Right renal cortex interstitium (tissue), 3 donors: ENCODE results near the gene GLOD5. TPM values are rescaled to one million over a fixed set of nuclear protein-coding genes. Genes with fewer than 3 reads are reported as not detected.

Experiments
- DNase-seq, 3 donors: peaks; one replicate each; pipeline ENCODE4 v3.0.0-alpha.2; 2013; ENCODE audit warnings: low read depth in 3 of 3, low spot score in 2 of 3
- polyA plus RNA-seq, 3 donors: library from polyadenylated mRNA; unstranded; fragments of 120-200 nt; gene quantifications; one replicate each; pipeline ENCODE4 v1.2.1, GENCODE V29; 2013; ENCODE audit not compliant: insufficient read length in 3 of 3

GLOD5 gene
- polyA plus RNA-seq, 3 donors: 1.1 to 2.8 (median 1.5) TPM

GRCh38 chrX:48752498-48752897 is 9.0 kb upstream of the GLOD5 start:
- DNase-seq: no peak

DNA sequence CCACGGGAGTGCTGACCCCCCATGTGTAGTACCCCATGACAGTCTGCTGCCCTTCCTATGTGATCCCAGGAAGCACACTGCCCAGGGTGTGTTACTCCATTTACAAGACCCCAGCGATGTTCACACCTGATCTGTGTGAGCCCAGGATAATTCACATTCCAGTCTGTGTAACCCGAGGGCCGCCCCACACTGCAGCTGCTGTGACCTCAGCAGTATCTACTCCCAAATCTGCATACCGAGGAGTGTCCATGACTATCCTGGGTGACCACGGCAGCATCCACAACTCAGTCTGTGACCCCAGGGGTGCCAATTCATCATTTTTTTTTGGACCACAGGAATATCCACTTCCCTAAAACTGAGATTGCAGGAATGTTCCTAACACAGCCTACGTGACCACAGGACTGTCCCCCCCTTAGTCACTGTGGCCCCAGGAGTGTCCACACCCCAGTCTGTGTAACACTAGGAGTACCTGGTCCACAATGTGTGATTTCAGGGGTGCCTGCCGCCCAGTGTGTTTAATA is 7.8 kb upstream of the GLOD5 start:
- no peak for DNase-seq

GRCh38 chrX:48754238-48754637 is 7.3 kb upstream of the GLOD5 start:
- no peak for DNase-seq

GRCh38 chrX:48769230-48769629 is 7.7 kb downstream of the GLOD5 start:
- DNase-seq: no peak

GRCh38 chrX:48770296-48770695 is 8.7 kb downstream of the GLOD5 start:
- no peak for DNase-seq

DNA sequence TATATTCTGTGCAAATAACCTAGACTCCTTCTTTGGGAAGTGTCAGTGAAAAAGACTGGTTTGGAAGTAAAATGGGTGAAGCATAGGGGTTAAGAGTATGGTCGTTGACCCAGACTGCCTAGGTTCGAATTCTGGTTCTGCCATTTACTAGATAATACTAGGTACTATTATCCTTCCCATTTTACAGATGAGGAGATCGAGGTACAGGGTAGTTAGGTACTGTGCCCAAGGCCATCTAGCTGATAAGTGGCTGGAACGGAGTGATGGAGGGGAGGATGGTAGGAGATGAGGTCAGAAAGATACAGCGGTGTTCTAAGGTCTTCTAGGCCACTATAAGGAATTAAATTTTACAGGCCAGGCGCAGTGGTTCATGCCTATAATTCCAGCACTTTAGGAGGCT is 11.1 kb downstream of the GLOD5 start:
- no peak for DNase-seq

GRCh38 chrX:48776818-48777439 is 15.4 kb downstream of the GLOD5 start:
- DNase-seq: no peak

DNA sequence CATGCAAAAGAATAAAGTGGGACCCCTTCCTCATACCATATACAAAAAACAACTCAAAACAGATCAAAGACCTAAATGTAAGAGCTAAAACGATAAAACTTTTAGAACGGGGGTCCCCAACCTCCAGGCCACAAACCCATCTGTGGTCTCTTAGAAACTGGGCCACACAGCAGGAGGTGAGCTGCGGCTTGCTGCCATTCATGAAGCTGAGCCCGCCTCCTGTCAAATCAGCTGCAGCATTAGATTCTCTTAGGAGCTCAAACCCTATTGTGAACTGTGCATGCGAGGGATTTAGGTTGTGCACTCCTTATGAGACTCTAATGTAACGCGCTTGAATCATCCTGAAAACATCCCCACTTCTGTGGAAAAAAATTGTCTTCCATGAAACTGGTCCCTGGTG is 17.9 kb downstream of the GLOD5 start:
- DNase-seq: no peak

DNA sequence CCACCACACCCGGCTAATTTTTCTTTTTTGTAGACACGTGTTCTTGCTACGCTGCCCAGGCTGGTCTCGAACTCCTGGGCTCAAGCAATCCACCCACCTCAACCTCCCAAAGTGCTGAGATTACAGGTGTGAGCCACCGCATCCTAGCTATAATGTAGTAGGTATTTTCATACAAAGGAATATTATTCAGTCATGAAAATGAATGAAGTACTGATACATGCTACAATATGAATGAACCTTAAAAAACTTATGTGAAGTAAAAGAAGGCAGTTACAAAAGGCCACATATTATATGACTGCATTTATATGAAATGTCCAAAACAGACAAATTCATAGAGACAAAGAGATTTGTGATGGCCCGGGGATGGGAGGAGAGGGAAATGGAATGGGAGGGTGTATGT is 20.2 kb downstream of the GLOD5 start:
- no peak for DNase-seq

DNA sequence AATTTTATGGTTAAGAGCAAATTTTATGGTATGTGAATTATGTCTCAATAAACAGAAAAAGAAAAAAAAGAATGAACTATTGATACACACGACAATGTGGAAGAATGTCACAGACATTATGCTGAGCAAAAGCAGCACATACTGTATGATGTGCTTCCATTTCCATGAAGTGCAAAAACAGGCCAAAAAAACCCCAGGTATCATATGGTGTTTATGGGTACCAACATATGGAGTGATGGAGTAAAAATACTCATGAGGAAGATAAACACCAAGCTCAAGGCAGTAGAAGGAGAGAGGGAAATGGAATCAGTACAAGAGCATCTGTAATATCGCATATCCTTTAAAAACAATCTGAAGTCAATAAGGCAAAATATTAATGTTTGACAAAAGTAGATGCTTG is 20.7 kb downstream of the GLOD5 start:
- no peak for DNase-seq

- no peak for DNase-seq
Observed at GRCh38 chrX:48782795-48783194, 21.2 kb downstream of the GLOD5 start.

GRCh38 chrX:48784726-48785125 is 23.2 kb downstream of the GLOD5 start:
- no peak for DNase-seq

GRCh38 chrX:48785186-48785539 is 23.6 kb downstream of the GLOD5 start:
- DNase-seq: no peak

DNA sequence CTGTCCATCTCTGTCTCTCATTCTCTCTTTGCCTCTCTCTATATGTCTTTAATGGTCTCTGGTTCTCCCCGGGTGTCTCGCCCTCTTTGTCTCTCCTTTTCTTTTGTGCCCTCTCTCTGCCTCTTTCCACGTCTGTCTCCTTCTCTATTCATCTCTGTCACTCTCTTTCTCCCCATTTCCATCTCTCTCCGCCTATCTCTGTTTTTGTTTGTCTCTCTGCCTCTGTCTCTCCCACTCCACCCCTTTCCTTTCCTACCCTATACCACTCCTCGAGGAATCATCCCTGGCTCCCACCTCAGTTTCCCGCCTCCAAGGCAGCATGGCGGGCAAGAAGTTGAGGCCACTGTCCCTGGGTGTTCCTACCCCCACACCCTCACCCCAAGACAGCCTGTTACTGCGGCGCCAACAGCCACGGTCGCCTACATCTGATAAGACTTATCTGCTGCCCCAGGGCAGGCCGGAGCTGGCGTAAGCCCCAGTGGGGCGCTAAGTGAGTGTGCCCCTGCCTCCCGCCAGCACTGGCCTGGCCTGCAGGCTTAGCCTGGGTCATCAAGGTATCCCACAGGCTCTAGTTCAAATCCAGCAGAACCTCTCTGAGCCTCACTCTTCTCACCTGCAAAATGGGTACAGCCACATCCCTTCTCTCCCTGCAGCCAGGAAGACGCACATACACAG is 24.1 kb downstream of the GLOD5 start:
- DNase-seq: no peak

GRCh38 chrX:48786341-48786800 is 24.8 kb downstream of the GLOD5 start, which contains the start of gene GATA1:
Gene GATA1, plus strand, starts transcription at chrX:48786590. Its CDS starts 4,520 bp downstream, at chrX:48791110.
- no peak for DNase-seq

DNA sequence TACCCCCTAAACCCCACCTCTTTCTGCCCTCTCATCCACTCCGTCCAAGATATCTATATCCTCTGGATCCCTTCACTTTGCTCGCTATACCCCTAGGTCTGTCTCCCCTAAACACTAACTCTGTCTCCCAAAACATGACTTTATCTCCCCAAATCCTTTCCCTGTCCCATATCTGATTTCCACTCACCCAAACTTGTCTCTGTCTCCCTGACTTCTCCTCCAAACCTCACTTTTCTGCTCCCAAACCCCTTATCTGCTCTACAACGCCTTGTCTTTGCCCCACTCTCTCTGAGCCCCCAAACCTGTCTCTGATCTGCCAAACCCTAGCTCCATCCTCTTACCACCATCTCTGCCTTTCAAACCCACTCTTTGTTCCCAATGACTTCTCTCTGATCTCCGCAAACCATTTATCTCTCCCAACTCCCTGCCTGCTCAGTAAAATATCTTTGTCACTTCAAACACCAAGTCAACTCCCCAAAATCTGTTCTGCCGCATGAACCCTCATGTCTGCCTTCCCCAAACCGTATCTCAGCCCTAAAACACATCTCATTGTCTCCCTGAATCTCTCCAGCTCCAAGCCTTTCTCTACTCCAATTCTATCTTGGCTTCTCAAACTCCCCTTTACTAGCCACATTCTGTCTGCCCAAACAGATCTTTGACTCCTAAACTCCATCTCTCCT is 25.4 kb downstream of the GLOD5 start:
- no peak for DNase-seq

GRCh38 chrX:48787505-48788443 is 26.2 kb downstream of the GLOD5 start:
- DNase-seq: no peak

- DNase-seq: no peak
Observed at GRCh38 chrX:48789366-48790220, 28.0 kb downstream of the GLOD5 start.

GRCh38 chrX:48790477-48790876 is 28.9 kb downstream of the GLOD5 start:
- no peak for DNase-seq
